DMS153 (cell line): ENCODE measurements around the gene ACAP3.
A peak's percentile ranks its signal among the peaks of the same experiment; 100 is the strongest.

Experiments used
- DNase-seq: peaks from one replicate; lab custom pipeline; 2025; lab: John Stamatoyannopoulos, UW

Gene ACAP3

DNA sequence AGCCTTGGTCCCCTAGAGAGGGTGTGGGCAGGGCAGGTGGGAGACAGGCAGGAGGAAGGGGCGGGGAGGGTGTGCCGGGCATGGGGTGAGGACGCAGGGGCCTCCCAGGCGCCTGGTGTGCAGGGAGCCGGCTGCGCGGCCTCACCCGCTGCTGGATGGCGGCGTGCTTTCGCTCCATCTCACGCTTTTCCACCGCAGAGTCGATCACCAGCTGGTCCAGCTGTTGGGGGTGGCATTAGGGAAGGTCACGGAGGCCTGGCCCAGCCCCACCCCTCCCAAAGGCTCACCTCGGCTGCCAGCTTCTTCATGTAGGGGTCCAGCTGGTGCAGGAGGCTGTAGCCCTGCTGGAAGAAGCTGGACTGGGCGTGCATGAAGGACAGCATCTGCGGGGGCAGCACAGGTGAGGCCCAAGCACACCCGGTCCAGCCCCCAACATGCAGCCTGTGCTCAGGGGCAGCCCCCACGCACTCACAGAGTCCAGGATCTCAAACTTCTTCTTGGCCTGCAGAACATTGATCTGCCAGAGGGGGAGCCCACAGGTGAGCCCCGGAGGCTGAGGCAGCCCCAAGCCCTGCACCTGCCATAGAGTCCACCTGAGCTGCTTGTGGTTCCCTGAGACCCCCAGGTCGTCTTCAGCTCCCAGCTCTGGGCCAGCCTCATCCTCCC, 7.9 kb downstream of the ACAP3 start:
- DNase-seq, result no peak

DNA sequence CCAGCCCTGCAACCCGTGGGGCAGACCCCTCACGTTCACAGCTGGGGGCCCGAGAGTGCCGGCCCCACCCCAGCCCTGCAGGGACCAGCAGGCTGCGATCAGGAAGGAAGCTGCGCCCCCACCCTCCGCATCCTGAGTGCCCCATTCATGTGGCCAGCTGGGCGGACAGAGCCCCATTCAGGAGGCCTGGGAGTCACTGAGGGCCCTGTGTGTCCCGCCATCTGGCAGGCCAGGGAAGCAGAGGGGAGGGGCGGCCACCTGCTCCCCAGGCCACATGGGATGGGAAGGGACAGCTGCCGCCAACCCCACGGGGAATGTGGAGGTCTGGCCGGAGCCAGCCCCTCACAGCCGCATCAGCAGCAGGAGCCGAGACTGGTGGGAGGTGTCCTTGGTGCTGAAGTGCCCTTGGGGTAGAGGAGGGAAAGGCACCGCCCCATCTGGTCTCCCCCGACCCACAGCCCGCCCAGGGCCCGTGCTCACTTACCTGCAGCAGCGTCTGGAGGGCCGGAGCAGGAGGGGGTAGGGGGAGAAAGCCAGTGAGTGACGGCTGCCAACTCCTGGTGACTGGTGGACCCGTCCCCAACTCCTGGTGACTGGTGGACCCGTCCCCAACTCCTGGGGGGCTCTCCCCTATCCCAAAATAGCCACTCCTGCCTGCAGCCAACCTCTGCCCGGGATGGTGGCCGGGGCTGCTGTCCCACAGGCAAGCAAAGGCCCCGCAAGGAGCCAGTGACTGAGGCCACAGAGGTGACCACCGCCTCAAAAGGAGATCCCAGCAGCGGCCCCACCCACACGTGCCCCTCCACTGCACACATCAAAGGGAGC, 8.7 kb downstream of the ACAP3 start:
- DNase-seq, result no peak

DNA sequence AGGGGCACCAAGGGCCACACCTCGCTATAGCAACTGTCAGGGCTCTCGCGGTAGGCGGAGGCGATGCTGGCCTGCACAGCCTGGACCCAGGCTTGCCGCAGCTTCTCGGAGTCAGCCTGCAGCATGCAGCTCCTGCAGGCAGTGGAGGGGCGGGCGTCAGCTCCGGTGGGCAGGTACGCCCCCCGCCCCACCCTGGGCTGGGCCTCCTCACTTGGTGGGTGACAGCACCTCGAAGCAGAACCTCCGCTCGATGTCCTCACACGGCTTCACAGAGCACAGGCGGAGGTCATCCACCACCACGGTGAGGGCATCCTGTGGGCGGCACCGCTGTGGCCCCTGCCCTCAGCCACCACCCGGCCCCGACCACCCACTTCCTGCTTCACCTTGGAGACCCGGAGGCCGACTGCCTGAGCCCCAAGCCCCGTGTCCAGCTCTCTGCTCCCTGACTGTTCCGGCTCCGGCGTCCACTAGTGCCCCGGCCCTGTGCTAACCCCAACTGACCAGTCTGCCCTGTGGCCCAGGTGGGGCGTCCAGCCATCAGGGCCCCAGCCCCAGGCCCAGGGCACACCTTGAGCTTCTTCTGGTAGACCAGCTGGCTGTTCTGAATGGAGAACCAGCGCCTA, 9.8 kb downstream of the ACAP3 start:
- no peak for DNase-seq

DNA sequence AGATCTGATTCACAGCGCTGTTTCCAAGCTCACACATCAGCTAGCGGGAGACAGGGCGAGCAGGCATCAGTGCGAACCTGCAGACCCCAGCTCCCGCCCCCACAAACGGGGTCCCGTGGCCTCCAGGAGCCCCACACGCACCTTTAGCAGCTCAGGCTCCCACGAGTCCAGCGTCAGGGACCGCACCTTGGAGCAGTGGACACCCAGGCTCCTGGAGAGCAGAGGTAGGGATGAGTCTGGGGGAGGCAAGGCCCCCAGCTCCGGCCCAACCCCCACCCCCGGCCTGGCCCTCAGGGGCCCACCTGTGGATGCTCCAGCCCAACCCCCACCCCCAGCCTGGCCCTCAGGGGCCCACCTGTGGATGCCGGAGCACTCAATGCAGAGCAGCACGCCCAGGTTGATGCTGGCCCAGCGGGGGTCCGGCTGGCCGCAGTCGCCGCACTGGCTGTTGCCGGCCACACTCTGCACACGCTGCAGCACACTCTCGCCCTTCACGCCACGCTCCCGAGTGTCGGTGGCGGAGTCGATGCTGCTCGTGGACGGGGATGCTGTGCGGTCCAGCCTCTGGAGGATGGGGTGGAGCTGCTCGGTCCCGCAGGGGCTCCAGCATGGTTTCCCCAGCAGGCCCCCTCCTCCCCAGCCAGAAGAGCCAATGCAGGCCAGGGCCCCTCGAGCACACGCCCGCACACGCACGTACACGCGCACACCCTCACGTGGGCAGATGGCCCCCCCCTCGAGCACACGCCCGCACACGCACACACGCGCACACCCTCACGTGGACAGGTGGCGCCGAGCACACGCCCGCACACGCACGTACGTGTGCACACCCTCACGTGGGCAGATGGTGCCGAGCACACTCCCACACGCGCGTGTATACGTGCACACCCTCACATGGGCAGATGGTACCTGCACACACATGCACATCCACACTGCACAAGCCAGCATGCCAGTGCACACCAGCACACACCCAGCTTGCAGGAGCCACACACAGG, 11.4 kb downstream of the ACAP3 start:
- no peak for DNase-seq

DNA sequence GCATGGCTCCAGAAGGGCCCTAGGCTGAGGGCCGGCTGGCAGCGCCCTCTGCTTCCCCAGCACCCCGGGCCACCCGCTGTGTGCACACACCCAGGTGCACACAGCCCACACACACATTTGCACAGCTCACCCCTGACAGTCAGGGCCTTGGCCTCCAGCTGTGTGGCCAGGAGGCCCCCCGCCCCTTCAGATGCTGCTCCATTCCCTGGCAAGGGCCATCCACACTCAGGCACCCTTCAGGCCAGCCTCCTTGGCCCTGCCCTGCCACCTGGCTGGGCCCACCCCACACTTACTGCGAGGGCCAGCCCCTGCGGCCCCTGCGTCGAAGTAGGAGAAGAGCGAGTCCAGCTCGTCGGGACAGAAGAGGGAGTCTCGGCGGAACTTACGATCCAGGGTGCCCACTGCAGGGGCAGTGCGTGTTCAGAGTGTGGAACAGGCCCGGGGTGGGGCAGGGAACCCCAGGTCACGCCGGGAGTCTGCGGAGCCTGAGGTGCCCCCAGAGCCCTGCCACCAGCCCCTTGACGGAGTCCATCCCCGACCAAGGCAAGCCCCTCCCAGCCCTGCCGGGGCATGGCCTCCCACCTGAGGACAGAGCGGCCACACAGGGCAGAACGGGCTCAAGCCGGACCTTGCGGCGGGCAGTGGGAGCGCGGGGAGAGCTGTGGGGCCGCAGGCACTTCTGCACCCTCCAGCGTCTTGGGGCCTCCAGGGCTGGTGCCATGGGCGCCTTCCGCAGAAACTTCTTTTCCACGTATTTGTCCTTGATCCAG, 12.4 kb downstream of the ACAP3 start:
- DNase-seq, result no peak

DNA sequence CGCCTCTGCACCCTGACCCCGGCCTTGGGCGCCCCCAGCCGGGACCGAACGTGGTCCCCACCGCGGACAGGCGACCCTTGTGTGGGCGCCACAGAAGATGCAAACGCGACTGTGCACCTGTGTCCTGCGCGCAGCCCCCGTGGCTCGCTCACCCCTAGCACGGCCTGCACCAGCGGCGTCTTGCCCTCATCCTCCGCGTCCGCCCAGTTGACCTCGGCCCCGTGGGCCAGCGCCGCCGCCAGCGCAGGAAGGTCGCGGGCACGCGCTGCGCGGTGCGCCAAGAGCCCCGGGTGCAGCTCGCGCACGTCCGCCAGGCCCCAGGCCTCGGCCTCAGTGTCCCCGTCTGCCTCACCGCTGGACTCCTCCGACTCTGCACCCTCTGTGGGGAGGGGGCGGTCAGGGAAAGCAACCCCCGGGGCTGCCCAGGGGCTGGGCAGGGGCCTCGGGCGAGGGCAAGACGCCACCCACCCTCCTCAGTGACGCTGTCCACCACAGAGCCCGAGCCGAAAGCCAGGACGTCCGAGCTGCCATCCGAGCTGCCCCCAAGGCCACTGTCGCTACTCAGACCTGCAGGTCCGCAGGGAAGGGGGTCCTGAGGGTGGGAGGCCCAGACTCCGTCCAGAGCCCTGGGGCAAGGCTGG, 13.4 kb downstream of the ACAP3 start:
- DNase-seq, result no peak

DNA sequence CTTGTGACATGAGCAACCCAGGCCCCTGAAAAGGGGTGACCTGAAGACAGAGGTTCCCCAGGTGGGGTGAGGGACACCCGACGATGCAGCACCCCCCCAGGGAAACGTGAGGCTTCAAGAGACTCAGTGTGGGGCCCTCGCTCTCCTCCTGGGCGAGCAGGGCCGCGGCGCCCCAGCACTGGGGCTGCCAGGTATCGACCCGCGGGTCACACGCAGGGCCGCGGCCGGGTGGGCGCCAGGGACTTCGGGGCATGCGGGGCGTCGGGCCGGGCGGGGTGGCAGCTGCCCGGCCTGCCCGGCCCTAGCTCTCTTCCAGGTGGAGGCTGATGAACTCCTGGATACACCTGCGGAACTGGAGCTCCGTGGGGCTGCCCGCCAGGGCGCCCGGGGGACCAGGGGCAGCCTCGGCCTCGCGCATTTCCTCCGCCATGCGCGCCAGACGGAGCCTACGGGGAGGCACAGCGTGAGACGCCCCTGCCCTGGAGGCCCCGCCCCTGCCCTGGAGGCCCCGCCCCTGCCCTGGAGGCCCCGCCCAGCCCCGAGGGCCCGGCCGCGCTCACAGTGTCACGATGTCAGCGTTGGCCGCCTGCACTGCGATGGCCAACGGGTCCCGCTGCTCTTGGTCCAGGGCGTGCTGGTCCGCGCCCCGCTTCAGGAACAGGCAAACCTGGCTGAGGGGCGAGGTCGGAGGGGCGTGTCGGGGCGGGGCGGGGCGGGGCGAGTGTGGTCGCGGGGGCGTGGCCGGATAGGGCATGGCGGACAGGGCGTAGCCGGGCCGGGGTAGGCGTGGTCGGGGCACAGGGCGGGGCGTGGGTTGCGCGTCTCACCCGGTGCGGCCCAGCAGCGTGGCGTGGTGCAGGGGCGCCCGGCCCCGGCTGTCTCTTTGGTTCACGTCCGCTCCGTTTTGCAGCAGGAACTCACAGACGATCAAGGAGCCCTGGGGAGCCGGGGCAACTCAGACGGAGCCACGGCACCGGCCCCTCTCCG, 14.2 kb downstream of the ACAP3 start:
- DNase-seq, result no peak

DNA sequence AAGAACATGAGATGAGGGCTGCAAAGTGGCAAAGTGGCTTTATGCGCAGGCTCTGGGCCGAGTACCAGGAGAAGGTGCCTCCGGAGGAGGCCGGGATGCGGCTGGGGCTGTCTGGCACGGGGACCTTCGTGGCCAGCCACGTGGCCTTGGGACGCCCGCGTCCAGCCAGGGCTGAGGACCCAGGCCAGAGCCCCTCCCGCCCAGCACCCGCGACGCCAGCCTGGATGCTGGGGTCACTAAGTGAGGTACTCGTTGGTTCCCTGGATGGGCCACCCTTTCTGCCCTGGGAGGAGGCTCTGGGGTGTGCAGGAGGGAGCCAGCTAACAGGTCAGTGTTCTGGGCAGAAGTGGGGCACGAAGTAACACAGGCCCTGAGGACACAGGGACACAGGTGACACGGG, 14.9 kb downstream of the ACAP3 start:
- no peak for DNase-seq

DNA sequence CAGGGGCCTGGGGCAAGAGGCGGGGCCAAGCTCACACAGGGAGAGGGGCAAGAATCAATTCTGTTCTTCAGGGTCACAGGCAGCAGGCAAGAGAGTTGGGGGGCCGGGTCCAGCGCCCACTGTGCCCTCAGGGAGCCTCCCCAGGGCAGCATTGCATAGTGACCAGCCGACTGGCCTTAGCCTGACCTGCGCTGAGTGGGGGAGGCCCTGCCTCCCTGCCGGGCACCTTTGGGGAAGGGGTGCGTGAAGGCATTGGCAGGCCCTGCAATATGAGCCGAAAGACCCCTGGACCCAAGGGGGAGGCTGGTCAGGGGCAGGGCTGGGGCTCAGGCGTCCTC, 15.3 kb downstream of the ACAP3 start:
- no peak for DNase-seq

DNA sequence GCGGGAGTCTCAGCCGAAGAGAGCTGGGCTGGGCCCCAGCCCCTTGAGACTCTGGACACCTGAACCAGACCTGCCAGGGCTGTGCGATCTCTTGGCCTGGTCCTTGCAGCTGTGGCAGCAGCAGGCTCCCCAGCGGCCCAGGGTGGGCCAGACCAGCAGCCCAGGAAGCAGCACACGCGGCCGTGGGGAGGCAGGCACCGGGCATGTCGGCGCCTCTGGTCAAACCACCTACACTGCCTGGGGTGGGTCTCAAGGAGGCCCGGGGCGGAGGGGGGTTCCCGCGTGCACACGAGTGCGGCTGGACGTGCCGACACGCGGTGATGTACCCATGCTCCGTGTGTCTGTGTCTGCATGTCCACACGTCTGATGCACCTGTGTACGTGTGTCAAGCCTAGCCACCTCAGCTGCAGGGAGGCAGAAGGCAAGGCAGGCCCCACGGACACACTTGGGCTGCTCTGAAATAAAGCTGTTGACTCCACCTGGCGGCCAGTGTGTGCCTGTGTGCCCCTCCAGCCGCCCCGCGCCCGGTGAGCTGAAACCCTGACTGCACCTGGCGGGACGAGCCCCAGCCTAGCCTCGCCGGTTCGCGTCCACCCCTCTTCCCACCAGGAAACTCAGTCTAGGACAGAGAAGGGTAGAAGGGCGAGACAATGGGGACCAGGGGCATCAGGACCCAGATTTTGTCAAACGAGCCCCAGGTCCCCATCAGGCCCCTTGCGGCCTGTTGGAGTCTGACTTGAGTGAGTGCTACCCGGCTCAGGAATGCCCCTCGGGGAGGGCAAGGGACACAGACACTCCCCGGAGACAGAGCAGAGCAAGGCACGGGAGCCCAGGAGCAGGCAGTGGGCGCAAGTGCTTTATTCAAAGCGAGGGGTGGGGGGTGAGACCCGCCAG, 15.9 kb downstream of the ACAP3 start:
- peak; percentile 93 for DNase-seq

DNA sequence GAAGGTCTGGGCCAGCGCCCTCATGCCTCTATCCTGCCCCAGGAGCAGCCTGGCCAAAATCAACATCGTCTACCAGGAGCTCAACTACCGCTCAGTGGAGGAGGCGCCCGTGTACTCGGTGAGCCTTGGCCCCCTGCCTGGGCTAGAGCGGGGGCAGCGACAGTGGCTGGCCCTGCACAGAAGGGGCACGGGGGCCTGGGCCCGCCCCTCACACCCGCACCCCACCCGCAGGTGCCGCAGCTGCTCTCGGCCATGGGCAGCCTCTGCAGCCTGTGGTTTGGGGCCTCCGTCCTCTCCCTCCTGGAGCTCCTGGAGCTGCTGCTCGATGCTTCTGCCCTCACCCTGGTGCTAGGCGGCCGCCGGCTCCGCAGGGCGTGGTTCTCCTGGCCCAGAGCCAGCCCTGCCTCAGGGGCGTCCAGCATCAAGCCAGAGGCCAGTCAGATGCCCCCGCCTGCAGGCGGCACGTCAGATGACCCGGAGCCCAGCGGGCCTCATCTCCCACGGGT, 16.7 kb downstream of the ACAP3 start:
- DNase-seq, result peak; percentile 61

DNA sequence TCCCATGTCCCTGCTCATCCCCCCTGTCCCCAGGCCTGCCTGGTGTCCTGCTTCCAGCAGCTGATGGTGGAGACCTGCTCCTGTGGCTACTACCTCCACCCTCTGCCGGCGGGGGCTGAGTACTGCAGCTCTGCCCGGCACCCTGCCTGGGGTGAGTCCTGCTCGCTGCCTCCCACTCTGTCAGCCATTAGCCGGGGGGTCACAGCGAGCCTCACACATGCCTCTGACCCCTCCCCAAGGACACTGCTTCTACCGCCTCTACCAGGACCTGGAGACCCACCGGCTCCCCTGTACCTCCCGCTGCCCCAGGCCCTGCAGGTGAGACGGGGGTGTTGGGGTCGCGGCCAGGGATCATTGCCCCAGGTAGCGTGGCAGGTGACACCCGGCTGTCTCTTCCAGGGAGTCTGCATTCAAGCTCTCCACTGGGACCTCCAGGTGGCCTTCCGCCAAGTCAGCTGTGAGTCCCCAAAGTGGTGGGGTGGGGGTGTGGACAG, 17.4 kb downstream of the ACAP3 start:
- DNase-seq, result peak; percentile 58

DNA sequence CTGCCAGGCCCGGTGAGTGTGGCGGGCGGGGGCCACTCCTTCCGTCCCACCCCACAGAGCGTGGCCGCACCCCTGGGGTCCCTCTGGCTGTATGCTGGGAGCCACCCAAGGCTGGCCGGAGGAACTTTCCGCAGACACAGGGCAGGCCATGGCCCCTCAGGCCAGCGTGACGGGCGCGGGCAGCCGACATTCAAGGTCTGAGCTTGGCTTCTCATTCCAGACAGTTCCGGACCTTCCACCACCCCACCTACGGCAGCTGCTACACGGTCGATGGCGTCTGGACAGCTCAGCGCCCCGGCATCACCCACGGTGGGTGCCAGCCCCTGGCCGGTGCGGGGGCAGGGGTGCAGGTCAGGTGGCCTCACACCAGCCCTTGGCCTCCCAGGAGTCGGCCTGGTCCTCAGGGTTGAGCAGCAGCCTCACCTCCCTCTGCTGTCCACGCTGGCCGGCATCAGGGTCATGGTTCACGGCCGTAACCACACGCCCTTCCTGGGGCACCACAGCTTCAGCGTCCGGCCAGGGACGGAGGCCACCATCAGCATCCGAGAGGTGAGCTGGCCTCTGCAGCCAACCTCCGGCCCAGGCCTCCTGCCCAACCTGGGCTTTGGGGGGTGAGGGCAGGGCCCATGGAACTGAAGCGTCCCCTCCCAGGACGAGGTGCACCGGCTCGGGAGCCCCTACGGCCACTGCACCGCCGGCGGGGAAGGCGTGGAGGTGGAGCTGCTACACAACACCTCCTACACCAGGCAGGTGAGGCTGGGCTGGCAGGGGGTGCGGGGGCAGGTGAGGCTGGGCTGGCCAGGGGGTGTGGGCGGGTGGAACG, 20.2 kb downstream of the ACAP3 start:
- no peak for DNase-seq

DNA sequence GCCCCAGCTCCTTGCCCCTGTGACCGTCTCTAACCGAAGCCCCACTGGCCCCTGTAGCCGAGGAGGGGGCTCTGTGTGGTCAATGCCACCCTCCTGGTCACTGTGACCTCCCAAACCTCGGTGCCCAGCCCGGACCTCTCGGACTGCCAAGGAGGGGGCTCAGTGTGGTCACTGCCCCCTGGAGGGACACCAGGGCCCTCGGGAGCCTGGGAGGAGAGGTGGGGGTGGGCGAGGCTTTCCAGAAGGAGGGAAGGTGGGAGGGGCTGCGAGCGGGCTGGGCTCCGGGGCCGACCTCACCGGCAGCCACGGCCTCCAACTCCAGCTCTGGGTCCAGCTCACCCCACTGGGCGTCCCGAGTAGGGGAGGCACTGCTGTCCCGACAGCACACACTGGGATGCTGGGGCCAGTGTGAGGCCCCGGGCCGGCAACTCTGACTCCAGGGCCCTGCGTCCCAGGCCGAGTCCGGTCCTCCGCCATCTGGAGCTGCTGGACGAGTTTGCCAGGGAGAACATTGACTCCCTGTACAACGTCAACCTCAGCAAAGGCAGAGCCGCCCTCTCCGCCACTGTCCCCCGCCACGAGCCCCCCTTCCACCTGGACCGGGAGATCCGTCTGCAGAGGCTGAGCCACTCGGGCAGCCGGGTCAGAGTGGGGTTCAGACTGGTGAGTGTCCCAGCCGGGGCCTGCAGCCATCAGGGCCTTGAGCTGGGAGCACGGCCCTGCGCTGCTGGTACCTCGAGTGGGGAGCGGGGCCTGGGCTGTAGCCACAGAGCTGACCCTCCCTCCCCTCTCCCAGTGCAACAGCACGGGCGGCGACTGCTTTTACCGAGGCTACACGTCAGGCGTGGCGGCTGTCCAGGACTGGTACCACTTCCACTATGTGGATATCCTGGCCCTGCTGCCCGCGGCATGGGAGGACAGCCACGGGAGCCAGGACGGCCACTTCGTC, 21.1 kb downstream of the ACAP3 start:
- DNase-seq, result no peak

DNA sequence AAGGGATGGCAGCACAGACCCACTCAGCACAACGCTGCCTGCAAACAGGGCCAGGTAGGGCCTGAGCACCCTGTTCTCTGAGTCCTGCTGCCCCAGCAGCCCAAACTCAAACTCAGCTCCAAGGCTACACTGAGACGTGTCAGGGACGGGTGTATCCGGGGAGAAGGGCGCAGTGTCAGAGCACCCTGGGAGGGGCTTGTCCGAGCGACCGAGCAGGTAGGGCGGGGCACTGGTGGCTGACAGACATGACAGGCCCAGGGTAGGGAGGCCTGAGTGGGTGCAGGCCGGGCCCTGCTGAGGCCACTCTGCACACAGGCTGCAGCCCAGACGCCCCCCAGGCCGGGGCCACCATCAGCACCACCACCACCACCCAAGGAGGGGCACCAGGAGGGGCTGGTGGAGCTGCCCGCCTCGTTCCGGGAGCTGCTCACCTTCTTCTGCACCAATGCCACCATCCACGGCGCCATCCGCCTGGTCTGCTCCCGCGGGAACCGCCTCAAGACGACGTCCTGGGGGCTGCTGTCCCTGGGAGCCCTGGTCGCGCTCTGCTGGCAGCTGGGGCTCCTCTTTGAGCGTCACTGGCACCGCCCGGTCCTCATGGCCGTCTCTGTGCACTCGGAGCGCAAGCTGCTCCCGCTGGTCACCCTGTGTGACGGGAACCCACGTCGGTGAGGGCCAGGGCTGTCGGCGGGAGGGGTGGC, 22.0 kb downstream of the ACAP3 start:
- DNase-seq, result peak; percentile 19
